GM10248 (cell line): ENCODE measurements around the gene SGSM1.
A peak's percentile ranks its signal among the peaks of the same experiment; 100 is the strongest.
"Not testable (repeated sequence)": the region's sequence is repeated elsewhere in the genome, so short reads cannot be mapped to it uniquely, and the experiment has no call there.

Source experiments
- CTCF ChIA-PET: fragments of 300-600 bp; sonication (Branson Sonifier 250); formaldehyde crosslinking; extraction: SDS; loops from one replicate; lab custom pipeline; 2021; ENCODE audit warnings: antibody characterized with exemption; lab: Yijun Ruan, JAX
- POLR2A ChIA-PET: fragments of 350-650 bp; sonication (Branson Sonifier 250); formaldehyde crosslinking; extraction: SDS; loops from one replicate; lab custom pipeline; 2020; ENCODE audit warnings: antibody characterized with exemption; lab: Yijun Ruan, JAX
- DNase-seq: peaks from one replicate; pipeline ENCODE4 v3.0.0; 2012; ENCODE audit errors: extremely low spot score
- TF ChIP-seq, protein P1 (sequence below): IDR thresholded peaks from 2 replicates; pipeline ENCODE4 v1.5.1; 2012; ENCODE audit warnings: mild to moderate bottlenecking, low read depth; ENCODE audit errors: extremely low read depth, missing control alignments, control extremely low read depth

Gene SGSM1

GRCh38 chr22:24833881-24834495 is 28.0 kb downstream of the SGSM1 start:
- POLR2A ChIA-PET = no interaction called here
- TF ChIP-seq, protein P1, sequence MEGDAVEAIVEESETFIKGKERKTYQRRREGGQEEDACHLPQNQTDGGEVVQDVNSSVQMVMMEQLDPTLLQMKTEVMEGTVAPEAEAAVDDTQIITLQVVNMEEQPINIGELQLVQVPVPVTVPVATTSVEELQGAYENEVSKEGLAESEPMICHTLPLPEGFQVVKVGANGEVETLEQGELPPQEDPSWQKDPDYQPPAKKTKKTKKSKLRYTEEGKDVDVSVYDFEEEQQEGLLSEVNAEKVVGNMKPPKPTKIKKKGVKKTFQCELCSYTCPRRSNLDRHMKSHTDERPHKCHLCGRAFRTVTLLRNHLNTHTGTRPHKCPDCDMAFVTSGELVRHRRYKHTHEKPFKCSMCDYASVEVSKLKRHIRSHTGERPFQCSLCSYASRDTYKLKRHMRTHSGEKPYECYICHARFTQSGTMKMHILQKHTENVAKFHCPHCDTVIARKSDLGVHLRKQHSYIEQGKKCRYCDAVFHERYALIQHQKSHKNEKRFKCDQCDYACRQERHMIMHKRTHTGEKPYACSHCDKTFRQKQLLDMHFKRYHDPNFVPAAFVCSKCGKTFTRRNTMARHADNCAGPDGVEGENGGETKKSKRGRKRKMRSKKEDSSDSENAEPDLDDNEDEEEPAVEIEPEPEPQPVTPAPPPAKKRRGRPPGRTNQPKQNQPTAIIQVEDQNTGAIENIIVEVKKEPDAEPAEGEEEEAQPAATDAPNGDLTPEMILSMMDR = no peak
- CTCF ChIA-PET = interaction anchor here (1.4 kb wide), 1 partner anchor 17 kb away, joined by 4 read pairs; no protein-coding TSS in a partner anchor
- no peak for DNase-seq

DNA sequence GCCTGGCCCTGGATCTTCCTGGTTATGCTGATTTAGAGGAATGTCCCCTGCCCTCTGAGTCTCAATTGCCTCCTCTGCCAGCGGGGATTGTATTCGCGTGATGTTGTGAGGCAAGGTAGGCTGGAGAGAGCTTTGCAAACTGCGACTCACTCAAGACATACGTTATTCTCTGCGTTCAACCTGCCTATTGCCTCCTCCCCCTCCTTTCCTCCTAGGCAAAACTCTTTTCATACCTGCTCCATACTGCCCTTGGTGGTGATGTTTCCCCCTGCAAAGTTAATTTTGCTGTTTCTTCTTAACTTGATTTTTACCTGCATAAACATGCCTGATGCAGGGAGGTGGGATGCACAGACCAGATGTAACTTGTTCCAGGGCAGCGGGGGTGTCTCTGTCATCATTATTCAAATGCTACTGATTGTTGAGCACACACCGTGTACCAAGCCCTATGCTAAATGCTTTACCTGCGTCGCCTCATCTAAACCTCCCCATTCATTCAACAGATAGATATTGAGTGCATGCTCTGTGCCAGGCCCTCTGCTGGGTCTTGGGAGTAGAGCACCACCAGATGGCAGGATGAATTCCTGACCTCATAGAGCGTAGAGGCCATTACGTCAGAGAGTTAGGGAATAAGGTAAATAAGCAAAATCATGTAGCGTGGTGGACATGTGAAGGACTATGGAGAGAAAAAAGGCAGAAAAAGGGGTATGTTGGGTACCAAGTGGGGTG is 29.0 kb downstream of the SGSM1 start:
- TF ChIP-seq, protein P1 = peak; percentile 3
- no peak for DNase-seq
- CTCF ChIA-PET = no interaction called here
- POLR2A ChIA-PET = no interaction called here

- CTCF ChIA-PET = no interaction called here
- no peak for DNase-seq
- TF ChIP-seq, protein P1 = no peak
- POLR2A ChIA-PET = no interaction called here
Observed at GRCh38 chr22:24836282-24836681, 30.3 kb downstream of the SGSM1 start.

- POLR2A ChIA-PET = not testable (repeated sequence)
Observed at GRCh38 chr22:24837517-24837916, 31.5 kb downstream of the SGSM1 start.

GRCh38 chr22:24841261-24841660 is 35.2 kb downstream of the SGSM1 start:
- ChIA-PET POLR2A (no interaction called here), CTCF (interaction anchor here (1.0 to 2.7 kb wide), 3 partner anchors 9 to 14 kb away, joined by 3 to 12 read pairs (median 3); no protein-coding TSS in a partner anchor)
- TF ChIP-seq, protein P1 = no peak
- DNase-seq = no peak

More at GRCh38 chr22:24837517-24837916, 31.5 kb downstream of the SGSM1 start:
- CTCF ChIA-PET = interaction anchor here (0.9 to 1.9 kb wide), 2 partner anchors 13 kb away, joined by 3 to 9 read pairs; no protein-coding TSS in a partner anchor
- not testable (repeated sequence) for DNase-seq

DNA sequence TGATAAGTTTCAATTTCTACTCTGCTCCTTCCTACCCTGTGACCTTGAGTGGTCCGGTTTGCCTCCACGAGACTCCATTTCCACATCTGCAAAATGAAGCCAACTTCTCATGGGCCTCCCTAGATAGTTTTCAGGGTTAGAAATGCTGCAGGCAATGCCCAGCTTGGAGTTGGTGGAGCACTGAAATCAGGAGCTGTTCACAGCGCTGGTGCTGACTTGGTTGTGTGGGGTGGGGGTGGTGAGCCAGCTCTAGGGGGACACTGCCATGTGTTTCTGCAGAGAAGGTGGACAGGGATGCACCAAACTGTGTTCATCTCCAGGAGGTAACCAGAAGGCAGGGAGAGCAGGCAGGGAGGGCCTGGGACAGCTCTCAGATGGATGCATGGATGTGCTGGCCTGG is 37.0 kb downstream of the SGSM1 start:
- TF ChIP-seq, protein P1 = no peak
- no peak for DNase-seq
- POLR2A ChIA-PET = no interaction called here
- CTCF ChIA-PET = interaction anchor here (1.0 to 2.2 kb wide), 3 partner anchors 13 to 41 kb away, joined by 3 to 7 read pairs (median 3); no protein-coding TSS in a partner anchor
